Heart right ventricle (tissue), 16 donors: ENCODE results near the gene DAB2IP. TPM values are rescaled to one million over a fixed set of nuclear protein-coding genes. Genes with fewer than 3 reads are reported as not detected.

Source experiments
- ATAC-seq, 8 donors: fragments of 200-7000 bp; cut with Tn5 transposase; one replicate each; pipeline ENCODE4 v1.9.1; 2020; ENCODE audit warnings: mild to moderate bottlenecking in 8 of 8, moderate library complexity in 8 of 8, moderate number of reproducible peaks in 1 of 8
- DNase-seq, 2 donors: peaks; one replicate each; pipeline ENCODE4 v3.0.0-alpha.2; 2020
- H3K27ac ChIP-seq, 10 donors: fragments of 200-600 bp; sonication (generic) in 2 of 10; one replicate each; pipeline versions ENCODE4 v1.5.0 to v1.8.0; 2020 to 2022; ENCODE audit warnings: mild to moderate bottlenecking in 3 of 10
- H3K27me3 ChIP-seq, 7 donors: fragments of 200-600 bp; one replicate each; pipeline ENCODE4 v1.8.0; 2021 to 2022; ENCODE audit warnings: mild to moderate bottlenecking in 2 of 7
- H3K36me3 ChIP-seq, 9 donors: fragments of 200-600 bp; sonication (generic) in 1 of 9; one replicate each; pipeline versions ENCODE4 v1.5.0 to v1.8.0; 2020 to 2022; ENCODE audit warnings: mild to moderate bottlenecking in 2 of 9
- H3K4me1 ChIP-seq, 9 donors: fragments of 200-600 bp; sonication (generic) in 1 of 9; one replicate each; pipeline versions ENCODE4 v1.5.0 to v1.8.0; 2020 to 2022; ENCODE audit warnings: mild to moderate bottlenecking in 4 of 9
- H3K4me3 ChIP-seq, 10 donors: fragments of 200-600 bp; sonication (generic) in 2 of 10; one replicate each; pipeline versions ENCODE4 v1.5.0 to v1.8.0; 2020 to 2022; ENCODE audit warnings: mild to moderate bottlenecking in 7 of 10, moderate library complexity in 2 of 10
- H3K9me3 ChIP-seq, 11 donors: fragments of 200-600 bp in 10 of 11; sonication (generic) in 2 of 11; one replicate each; pipeline versions ENCODE4 v1.5.0 to v1.8.0; 2013 to 2022; ENCODE audit warnings: mild to moderate bottlenecking in 2 of 11, control low read depth in 1 of 11, moderate library complexity in 1 of 11
- WGBS, 2 donors: extraction: QIAGEN DNeasy Blood & Tissue Kit; methylation state at CpG; one replicate each; pipeline ENCODE4 v1.1.7; 2013; ENCODE audit warnings: inconsistent platforms in 1 of 2; 5-methylcytosine and 5-hydroxymethylcytosine counted together
- intact Hi-C, 10 donors: fragments of 100-400 bp; cut with DNase I; formaldehyde crosslinking; loops; one replicate each; pipeline versions ENCODE4 v1.11.1 to v1.14.2; 2022
- polyA plus RNA-seq, 2 donors: library from polyadenylated mRNA; stranded (reverse); fragments of 200-250 nt; gene quantifications; one replicate each; pipeline ENCODE4 v1.2.3, GENCODE V29; 2013
- total RNA-seq, 10 donors: library from RNA; stranded (reverse); fragmentation: NEBNext Ultra II Directional in 3 of 10; extraction: Animal tissue kit (Norgen Biotek cat#: 25700) in 3 of 10; gene quantifications; one replicate each; pipeline versions ENCODE4 v1.2.1 to v1.2.4, GENCODE V29; 2021 to 2023
- TF ChIP-seq, protein P1 (sequence below), 9 donors: fragments of 200-600 bp; sonication (generic) in 2 of 9; IDR thresholded peaks; one replicate each; pipeline versions ENCODE4 v1.5.0 to v1.8.0; 2021 to 2022; ENCODE audit warnings: antibody characterized with exemption in 9 of 9, mild to moderate bottlenecking in 5 of 9, moderate library complexity in 1 of 9
- donor health status: Arrhythmogenic right ventricular cardiomyopathy.
- donor health status: ischemic (EF 13 %, LVEDD 7.1; RV severe dilation, severe dysfunction).
- donor health status: healthy with polysubstance abuse.
- donor health status: DM: no; HTN: yes; CAD: no.
- donor health status: DM: no; HTN: no; CAD: no.
- donor health status: ischemic (EF 25% LVEDD 6.9; RV normal size, moderate dysfunction).
- donor health status: ischemic (EF 25% LVEDD 5.7; RV mildly dilated, moderate dysfunction).
- donor health status: healthy.
- donor health status: DM: yes; HTN: yes; CAD: no.
- donor health status: Ischemic cardiomyopathy.
- donor health status: ischemic (EF 35%, LVEDD 5.7; RV mildly dilated, moderate dysfunction).
- donor health status: nonischemic (EF 11% LVEDD 7.7; RV severe dilation, severe dysfunction).
- donor health status: DM: yes; HTN: yes; CAD: no.
- donor health status: PGD.
- donor health status: ischemic (EF 29% LVEDD 5.4; RV normal size, mild dysfunction).
- donor health status: nonischemic (EF 23%, LVEDD 6.1; RV moderate dilation, normal function).

The DAB2IP gene
- total and polyA plus RNA-seq, 12 donors = 18.1 to 71.1 (median 52.8) TPM

DNA sequence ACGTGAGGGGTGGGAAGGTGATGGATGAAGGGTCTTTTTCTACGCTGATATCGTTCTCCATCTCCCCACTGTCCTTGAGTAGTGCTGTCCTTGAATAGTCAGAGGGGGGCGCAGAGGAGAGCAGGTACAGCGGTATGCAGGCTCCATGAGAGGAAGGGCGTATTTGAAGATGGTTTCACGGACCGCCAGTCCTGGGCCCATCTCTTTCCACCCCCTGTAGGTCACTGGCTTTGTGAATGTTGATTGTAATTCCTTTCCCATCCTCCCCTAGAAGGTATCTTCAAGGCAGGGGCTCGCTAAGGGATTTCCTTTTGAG lies 40.8 kb upstream of the DAB2IP start:
- Histone ChIP-seq H3K36me3 (no peaks in the 10 kb centered on the region), H3K27ac (peak overlapping the region in 9 of 10 donors; percentile 18 to 93 (median 83)), H3K9me3 (no peaks in the 10 kb centered on the region), H3K27me3 (peaks cover 0 to 5% (median 0%) of the 10 kb centered on the region in 7 donors), H3K4me3 (no peak overlapping the region), H3K4me1 (peaks cover 30 to 92% (median 79%) of the 10 kb centered on the region in 9 donors)
- intact Hi-C loops = loop anchor here in 2 of 10 donors (5.0 kb wide), 2 partner anchors 43 to 58 kb away; no protein-coding TSS in a partner anchor
- ATAC-seq = no peak
- DNase-seq = no peak
- 79 to 81% methylated on average over 9 of the region's 9 CpGs for WGBS, 2 donors
- TF ChIP-seq, protein P1, sequence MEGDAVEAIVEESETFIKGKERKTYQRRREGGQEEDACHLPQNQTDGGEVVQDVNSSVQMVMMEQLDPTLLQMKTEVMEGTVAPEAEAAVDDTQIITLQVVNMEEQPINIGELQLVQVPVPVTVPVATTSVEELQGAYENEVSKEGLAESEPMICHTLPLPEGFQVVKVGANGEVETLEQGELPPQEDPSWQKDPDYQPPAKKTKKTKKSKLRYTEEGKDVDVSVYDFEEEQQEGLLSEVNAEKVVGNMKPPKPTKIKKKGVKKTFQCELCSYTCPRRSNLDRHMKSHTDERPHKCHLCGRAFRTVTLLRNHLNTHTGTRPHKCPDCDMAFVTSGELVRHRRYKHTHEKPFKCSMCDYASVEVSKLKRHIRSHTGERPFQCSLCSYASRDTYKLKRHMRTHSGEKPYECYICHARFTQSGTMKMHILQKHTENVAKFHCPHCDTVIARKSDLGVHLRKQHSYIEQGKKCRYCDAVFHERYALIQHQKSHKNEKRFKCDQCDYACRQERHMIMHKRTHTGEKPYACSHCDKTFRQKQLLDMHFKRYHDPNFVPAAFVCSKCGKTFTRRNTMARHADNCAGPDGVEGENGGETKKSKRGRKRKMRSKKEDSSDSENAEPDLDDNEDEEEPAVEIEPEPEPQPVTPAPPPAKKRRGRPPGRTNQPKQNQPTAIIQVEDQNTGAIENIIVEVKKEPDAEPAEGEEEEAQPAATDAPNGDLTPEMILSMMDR (IDR thresholded peaks at IDR 0.05) = no peak

DNA sequence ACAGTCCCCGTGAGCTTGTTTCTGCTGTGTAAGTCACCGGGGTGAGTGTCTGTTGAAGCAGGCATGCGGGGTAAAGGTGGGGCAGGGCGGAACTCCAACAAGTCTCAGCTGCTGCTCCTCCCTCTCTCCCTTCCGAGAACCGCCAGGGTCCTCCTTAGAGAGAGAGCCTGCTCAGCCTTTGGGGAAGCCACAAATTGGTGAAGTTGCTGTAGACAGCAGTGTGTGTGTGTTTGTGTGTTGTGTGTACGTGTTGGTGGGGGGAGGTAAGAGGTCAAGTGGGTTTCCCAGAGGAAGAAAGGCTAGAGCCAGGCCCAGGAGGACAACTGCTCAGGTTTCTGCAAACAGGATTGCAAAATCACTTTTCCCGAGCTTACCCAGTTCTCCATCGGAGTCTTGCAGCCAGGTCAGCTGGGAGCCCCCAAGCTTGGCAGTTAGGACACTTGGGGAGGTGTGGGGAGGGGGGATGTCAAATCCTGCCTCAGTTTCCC lies 38.9 kb upstream of the DAB2IP start:
- no peaks in the 10 kb centered on the region for H3K9me3 ChIP-seq
- H3K4me3 ChIP-seq = peak overlapping the region in 1 of 10 donors; percentile 10
- no peak for DNase-seq
- TF ChIP-seq, protein P1 (IDR thresholded peaks at IDR 0.05) = no peak
- WGBS, 2 donors = 23 to 26% methylated on average over 9 of the region's 9 CpGs
- H3K36me3 ChIP-seq = no peaks in the 10 kb centered on the region
- intact Hi-C loops = loop anchor here in 2 of 10 donors (5.0 kb wide), 2 partner anchors 45 to 60 kb away; no protein-coding TSS in a partner anchor
- H3K27me3 ChIP-seq = peaks cover 0 to 5% (median 0%) of the 10 kb centered on the region in 7 donors
- peaks cover 28 to 92% (median 76%) of the 10 kb centered on the region in 9 donors for H3K4me1 ChIP-seq
- peak overlapping the region in 9 of 10 donors; percentile 44 to 93 (median 81) for H3K27ac ChIP-seq
- ATAC-seq = peak in 4 of 8 donors; percentile 8 to 32 (median 24)

DNA sequence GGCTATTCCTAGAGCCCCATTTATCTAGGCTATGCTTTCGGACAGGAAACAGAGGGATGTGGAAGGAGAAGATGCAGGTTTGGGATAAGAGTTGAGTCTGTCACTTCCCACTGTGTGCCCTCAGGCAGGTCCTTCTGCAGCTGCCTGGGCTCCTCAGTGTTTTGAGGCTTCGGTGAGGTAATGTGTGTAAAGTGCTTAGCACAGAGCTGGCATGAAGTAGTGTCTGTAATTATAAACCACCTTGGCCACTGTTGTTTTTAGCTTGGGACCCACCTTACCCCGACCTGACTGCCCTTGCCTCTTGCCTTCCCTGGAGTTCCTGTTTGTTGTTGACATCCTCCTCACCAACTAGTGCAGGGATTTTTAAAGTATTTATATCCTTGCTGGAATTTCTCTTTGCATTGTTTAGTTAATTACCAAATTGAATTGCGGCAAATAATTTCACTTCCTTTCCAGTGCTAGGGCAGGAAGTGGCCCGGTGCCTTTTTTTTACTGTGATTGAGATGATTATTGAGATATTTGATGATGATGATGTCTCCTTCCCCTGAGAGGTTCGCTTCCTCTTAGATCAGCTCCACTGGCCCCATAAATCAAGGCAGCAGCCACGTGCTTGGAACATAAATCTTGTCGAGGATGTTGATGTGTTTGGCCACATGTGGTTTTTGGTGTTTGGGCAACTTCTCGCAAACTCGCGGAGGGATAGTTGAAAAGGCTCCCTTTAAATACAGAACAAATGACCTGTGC lies 38.3 kb upstream of the DAB2IP start:
- Histone ChIP-seq H3K27ac (peak overlapping the region in 9 of 10 donors; percentile 44 to 93 (median 81)), H3K36me3 (no peaks in the 10 kb centered on the region), H3K27me3 (peaks cover 0 to 5% (median 0%) of the 10 kb centered on the region in 7 donors), H3K4me3 (peak overlapping the region in 1 of 10 donors; percentile 10), H3K4me1 (peaks cover 27 to 91% (median 72%) of the 10 kb centered on the region in 9 donors), H3K9me3 (no peaks in the 10 kb centered on the region)
- ATAC-seq (peak; percentile 15 to 49 (median 37)), DNase-seq (no peak)
- WGBS, 2 donors = 39 to 50% methylated on average over 11 of the region's 11 CpGs
- intact Hi-C loops = loop anchor here in 2 of 10 donors (5.0 kb wide), 2 partner anchors 46 to 61 kb away; no protein-coding TSS in a partner anchor
- TF ChIP-seq, protein P1 (IDR thresholded peaks at IDR 0.05) = no peak

DNA sequence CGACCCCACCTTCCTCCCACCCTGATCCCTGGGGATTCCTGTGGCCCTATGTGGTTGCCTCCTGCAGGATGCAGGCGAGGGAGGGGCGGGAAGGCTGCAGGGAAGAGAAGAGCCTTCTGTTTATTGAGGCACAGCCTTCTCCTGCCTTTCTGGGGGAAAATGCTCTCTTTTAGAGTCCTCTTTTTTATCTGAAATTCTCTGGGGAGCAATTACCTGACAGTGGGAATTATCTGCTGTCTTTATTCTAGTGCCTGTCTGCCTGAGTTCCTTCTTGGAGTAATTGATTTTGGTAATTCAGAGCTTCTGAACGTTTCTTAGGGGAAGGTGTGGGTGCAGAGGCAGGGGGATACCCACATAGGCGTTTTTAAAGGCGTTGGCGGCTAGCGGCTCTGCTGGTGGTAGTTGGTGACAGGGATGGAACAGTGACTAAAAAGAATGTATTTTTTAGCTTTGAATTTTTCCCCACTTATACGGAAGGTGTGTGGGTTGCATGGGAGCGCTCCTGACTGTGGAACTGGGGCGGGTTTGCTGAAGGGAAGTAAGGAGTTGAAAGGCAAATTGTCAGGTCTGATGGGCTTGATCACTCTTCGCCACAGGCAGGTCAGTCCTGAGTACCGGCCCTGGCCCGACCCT lies 35.2 kb upstream of the DAB2IP start:
- WGBS, 2 donors = 78 to 84% methylated on average over 14 of the region's 14 CpGs
- Histone ChIP-seq H3K36me3 (no peaks in the 10 kb centered on the region), H3K4me3 (no peak overlapping the region), H3K9me3 (no peaks in the 10 kb centered on the region), H3K4me1 (peaks cover 6 to 91% (median 70%) of the 10 kb centered on the region in 9 donors), H3K27me3 (no peaks in the 10 kb centered on the region), H3K27ac (peak overlapping the region in 1 of 10 donors; percentile 22)
- no peak for ATAC-seq
- TF ChIP-seq, protein P1 (IDR thresholded peaks at IDR 0.05) = no peak
- intact Hi-C loops = no loop called here
- no peak for DNase-seq
